Brain pericyte (primary cell): Measurements from ENCODE around the gene CPN1.
A peak's percentile ranks its signal among the peaks of the same experiment; 100 is the strongest.
"Not testable (repeated sequence)": the region's sequence is repeated elsewhere in the genome, so short reads cannot be mapped to it uniquely, and the experiment has no call there.

Source experiments
- DNase-seq: peaks from one replicate; pipeline ENCODE4 v3.0.0-alpha.2; 2012; ENCODE audit warnings: low read depth, low spot score

Gene CPN1

DNA sequence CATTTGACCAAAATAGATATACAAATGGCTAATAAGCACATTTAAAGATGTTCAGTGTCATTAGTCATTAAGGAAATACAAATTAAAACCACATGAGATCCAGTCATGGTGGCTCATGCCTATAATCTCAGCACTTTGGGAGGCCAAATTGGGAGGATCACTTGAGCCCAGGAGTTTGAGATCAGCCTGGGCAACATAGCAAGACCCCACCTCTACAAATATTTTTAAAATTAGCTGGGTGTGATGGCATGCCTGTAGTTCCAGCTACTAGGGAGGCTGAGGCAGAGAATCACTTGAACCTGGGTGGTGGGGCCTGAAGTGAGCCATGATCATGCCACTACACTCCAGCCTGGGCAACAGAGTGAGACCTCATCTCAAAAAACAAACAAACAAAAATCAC is 607 bp upstream of the CPN1 start:
- not testable (repeated sequence) for DNase-seq

DNA sequence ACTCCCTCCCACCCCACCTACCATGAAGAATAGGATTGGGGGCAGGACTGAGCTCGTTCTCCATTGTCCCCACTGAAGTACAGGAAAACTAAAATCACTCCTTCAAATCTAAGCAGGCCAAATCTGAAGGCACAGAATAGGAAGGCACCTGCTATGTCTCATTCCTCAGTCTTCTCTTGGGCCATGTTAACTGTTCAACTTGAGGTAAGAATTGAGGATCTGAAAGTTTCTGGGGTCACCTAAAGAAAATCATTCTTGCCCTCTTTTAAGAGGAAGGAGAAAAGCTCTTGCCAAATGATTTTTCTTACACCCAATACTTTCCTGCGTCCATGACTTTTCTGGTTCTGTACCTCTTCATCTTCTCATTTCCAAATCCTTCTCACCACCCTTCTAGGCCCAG is 4.9 kb downstream of the CPN1 start:
- no peak for DNase-seq

DNA sequence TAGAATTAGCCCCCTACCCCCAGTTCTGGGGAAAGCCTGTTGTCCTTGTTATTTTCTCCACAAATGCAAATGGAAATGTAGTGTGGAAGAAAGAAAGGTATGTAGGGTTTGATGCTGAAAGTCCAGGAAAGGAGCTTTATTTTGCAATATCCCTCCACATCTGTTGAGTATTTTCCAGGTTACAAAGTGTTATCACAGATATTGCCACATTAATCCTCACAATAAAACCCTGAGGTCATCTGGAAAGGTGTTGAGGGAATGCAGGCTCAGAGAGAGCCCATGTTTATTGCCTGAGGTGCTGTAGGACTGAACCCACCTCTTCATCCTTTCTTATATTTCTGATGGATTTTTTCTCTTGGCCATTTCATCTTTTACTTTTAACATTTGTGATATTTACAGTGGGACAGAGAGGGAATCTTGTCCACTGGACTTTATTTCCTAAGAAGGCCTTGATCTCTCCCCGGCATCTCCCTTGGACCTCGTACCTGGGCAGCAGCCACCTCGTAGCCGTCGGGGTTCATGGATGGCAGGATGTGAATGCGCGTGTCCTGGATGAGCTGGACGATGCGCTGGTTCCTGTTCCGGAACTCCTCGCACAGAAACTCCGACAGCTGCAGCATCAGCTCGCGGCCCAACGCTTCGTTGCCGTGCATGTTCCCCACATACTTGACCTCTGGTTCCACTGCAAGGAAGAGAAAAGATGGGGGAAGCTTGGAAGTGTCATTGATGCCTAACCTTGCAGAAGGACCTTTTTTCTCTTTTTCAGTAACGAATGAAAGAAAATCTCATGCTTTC is 6.0 kb downstream of the CPN1 start:
- no peak for DNase-seq

DNA sequence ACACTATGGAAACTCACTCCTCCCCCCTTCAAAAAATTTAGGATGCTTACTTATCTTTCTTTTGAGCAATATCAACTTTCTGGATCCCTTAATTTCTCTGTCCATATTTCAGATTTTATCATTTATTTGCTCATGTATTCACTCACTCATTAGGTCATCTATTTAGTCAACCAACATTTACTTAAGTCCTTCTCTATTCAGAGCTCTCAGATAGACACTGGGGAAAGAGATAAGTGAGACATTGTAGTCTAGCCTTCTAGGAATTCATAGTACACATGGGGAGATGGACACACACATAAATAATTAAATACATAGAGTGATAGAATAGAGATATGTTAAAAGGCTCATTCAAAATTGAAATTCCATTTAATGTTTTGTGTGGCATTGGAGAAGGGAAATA is 9.2 kb downstream of the CPN1 start:
- DNase-seq, result no peak

DNA sequence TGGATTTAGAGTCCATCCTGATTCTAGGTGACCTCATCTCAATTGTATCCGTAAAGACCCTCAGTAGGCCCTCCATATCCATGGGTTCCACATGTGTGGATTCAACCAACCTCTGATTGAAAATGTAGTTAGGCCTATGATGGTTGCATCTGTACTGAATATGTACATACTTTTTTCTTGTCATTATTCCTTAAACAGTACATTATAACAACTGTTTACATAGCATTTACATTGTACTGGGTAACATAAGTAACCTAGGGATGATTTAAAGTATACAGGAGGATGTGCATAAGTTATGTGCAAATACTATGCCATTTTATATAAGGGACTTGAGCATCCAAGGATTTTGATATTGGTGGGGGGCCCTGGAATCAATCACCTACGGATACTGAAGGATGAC is 10.1 kb downstream of the CPN1 start:
- DNase-seq, result no peak

DNA sequence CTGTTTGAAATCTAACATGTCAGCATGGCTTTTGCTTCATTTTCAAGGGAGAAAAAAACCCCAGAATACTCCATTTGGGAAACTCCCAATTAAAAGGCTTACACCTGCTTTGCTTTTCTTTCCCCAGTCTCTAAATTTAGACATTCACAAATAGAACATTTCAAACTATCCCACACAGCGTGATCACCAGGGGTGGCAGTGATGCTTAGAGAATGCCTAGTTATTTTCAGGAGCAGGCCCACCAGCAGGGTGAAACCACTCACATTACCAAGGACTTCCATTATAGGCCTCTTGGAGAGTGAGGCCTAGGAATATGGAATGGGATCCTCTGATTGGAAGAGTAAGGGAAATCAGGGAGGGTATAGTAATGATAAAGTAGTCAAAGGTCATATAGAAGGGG is 14.2 kb downstream of the CPN1 start:
- no peak for DNase-seq

DNA sequence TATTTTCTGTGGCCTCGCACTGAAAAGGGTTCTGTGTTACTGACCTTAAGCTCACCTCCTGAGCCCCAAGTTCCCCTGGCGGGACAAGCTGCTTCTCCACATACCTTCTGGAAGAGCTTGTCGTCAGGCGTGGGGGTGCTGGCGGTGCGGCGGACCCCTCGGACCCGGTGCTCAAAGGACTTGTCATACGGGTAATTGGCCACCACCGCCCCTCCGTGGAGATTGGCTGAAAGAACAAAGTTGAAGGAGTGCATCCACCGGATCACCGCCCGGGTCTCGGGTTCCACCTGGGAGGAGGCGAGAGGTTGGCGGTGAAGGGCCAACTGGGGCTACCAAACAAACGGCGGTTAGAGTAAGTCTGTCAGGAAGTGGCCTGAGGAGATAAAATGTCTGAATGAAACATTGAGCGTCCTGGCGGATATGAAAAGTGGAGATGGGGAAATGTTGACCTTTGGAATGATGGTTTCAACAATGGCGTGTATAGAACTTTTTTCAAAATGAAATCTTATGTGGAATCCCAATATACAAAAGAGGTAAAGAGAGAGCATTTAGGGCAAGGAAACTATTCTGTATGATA is 16.5 kb downstream of the CPN1 start:
- no peak for DNase-seq

DNA sequence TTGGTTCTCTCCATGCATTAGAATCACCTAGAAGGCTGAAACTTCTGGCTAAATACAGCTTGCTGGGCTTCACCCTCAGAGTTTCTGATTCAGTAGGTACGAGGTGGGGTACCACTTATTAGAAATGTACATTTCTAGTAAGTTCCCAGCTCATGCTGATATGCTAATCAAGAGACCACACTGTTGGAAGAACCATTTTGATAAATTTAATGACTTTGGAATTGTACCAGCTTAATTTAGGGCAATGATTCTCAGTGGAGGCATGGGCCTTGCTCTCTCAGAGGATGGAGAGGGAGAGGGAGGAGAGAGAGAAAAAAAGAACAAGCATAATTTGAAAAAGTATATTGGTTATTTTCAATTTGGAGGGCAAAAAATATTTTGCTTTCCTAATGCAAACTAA is 20.3 kb downstream of the CPN1 start:
- no peak for DNase-seq

DNA sequence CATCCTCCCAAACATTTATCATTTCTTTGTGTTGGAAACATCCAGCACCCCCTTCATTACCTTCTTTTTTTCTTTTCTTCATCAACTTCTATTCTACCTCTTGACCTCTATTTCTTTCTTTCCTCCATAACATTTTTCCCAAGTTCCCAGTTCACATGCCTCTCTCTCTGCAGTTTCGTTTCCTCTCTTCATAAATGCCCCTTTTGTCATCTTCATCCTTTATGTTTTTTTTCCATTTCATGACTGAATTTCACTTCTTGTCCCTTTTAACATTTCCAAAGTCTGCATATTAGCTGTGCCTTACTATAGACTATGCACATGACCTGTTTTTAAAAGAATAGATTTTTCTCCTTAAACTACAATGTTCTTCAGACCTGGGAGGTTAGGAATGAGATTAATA is 23.7 kb downstream of the CPN1 start:
- DNase-seq, result no peak

DNA sequence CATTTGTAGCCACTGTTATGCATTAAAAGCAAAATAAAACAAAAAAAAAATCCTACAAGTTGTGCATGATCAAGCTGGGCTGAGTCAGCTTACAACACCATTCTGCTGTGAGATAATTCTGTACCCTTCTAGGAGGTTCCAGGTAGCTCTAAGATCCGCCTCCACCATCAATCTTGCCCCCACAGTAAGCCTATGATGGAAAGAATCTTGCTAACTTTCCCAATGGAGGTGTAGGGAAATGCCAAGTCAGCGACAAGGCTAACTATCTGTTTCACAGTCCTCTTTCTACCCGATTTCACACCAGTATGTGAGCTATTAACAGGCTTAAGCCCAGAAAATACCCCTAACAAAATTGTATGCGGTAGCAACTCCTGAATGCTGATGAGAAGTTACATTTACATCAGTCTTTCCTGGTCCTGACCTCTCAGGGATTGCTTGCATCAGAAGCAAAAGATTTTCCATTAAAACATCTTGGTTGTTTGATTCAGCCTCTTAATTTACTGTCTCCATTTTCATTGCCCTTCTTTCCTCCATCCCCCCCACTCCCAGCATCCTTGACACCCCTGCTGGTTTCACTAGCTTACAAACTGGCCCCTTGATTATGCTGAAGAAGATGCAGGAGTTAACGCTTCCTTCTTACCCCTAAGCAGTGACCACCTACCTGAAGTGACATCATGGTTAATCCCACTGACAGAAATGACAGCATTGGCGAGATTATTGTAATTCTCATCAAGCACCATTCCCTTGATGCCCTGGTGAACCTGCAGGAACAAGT is 27.8 kb downstream of the CPN1 start:
- DNase-seq, result no peak

DNA sequence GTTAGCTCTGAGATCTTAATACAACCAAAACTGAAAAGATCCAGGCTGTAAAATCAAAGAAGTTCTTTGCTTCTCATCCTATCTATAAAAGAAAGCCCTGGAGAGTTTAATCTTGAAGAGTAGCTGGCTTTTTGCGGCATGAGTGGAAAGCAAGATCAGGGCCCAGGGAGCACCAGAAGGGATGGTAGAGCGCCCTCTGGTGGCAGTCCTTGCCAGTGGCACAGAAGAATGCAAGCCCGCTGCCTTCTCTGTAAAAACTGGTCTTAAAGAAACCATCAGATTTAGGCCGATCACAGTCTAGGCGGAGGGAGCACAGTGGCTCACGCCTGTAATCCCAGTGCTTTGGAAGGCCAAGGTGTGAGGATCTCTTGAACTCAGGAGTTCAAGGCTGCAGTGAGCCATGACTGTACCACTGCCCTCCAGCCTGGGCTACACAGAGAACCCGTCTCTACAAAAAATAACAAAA is 35.6 kb downstream of the CPN1 start:
- peak; percentile 63 for DNase-seq

DNA sequence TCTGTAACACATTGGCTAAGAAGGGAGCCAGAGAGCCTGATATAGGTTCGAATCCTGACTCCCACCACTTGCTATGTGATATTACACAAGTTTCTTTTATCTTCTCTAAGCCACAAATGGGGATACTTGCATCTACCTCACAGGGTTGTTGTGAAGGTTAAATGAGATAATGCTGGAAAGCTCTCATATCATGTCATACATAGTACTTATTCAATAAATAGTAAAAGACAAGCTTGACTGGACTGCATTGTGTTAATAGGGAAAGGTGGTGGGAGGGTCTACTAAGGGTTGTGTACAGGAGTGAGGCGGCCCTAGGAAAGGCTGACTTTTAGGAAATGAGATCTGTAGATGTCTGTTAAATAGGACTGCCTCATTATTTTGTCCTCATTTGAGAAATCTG is 36.1 kb downstream of the CPN1 start:
- no peak for DNase-seq

DNA sequence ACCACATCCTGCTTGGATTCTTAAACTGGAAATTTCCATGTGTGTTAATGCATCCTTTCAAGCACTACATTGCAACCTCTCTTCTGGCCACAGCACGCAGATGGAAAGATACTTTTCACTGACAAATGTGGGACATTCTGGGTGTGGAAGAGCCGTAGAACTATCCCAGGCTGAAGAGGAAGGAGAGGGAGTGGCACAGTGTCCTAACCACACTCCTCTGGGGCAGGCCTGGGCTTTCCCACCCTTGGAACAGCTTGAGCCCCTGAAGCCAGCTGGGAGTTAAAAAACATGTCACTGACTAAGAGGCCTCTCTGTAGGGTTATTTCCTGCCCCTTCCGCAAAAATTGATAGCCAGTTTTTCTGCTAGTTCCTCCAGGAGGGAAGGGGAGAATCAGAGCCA is 37.9 kb downstream of the CPN1 start:
- DNase-seq, result no peak

DNA sequence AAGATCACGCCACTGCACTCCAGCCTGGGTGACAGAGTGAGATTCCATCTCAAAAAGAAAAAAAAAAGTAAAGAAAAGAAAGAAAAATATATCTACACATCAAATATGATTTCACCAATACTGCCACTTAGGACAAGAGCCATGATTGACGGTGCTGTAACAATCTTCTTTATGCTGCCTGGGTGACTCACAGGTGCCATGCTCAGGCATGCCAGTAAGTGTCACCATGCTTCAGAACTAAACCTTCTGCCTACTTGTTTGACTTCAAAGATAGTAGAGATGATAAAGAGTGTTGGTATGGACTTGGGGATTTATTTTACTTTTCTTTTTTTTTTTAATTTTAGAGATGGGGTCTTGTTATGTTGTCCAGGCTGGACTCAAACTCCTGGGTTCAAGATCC is 38.3 kb downstream of the CPN1 start:
- no peak for DNase-seq

DNA sequence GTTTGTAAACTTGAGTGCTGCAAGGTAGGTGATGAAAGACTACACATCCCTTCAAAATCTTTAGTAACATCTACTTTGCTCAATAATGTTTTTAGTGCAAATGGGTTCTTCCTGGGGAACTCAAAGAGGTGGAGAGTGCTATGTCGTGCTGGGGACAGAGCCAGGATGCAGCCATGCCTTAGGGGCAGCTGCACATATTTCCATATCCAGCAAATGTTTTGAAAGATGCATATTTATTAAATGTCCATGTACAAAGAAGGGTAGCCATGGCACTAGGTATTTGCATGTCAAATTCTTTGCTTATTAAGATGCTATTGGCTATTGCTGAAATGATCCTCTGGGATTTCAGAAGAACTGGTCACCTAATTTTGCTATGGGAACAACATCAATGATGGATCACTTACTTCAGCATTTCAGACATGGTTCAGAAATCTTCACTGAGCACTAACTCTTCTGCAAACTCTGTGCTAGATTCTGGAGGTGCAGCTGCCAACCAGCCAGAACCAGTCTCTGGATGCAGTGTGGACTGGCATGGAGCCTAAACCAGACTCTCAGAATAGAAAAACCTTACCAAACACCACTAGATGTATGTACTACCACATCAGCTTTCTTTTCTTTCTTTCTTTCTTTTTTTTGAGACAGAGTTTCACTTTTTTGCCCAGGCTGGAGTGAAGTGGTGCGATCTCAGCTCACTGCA is 40.2 kb downstream of the CPN1 start:
- no peak for DNase-seq

DNA sequence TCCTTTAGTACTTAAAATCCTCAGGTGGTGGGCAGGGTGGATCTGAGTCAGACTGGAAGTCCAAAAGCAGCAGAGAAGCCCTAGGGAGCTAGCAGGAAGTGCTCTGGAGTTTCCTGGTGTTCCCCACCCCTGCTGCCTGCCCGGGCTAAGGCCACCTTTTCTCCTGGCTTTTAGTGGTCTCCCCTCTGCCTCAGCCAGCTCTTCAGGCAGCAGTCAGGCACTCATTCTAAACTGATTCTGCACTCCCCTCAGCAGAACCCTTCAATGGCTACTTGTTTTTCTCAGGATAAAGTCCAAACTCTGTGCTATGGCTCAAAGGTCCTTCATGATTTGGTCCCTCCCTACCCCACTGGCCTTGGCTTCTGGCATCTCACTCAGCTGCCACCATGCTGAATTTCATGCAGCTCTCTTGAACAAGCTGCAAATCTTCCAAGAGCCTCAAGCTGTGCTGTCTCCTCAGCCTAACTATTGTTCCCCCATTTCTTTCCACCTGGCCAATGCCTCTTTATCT is 43.1 kb downstream of the CPN1 start:
- DNase-seq, result no peak

DNA sequence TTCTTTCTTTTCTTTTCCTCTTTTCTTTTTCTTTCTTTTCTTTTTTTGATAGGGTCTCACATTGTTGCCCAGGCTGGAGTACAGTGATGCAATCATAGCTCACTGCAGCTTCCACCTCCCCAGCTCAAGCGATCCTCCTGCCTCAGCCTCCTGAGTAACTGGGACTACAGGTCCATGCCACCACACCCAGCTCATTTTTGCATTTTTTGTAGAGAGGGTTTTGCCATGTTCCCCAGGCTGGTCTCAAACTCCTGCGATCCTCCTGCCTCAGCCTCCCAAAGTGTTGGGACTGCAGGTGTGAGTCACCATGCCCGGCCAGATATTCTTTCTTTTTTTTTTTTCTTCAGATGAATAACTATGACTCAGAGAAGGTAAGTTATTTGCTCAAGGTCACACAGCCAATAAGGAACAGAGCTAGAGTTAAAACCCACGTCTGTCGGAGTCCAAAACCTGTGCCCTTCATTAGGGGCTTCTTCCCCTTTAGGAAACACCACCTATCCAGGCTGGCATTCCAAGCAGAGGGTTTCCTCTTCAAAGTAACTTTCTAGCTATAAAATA is 43.8 kb downstream of the CPN1 start:
- no peak for DNase-seq

DNA sequence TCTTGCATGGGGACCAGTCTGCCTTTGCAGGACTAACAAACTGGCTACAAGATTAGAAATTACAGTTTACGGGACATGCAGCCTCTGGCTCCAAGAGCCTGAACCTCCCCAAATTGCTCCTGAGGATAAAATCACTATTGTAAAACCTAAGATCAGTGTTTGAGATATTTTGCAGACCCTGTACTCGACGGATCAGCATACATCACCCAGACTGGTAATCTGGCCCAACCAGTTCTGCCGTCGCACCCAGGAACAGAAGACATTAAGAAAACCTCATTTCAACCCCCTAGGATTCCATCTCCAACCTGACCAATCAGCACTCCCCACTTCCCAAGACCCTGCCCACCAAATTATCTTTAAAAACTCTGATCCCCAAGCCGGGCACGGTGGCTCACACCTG is 44.8 kb downstream of the CPN1 start:
- no peak for DNase-seq

DNA sequence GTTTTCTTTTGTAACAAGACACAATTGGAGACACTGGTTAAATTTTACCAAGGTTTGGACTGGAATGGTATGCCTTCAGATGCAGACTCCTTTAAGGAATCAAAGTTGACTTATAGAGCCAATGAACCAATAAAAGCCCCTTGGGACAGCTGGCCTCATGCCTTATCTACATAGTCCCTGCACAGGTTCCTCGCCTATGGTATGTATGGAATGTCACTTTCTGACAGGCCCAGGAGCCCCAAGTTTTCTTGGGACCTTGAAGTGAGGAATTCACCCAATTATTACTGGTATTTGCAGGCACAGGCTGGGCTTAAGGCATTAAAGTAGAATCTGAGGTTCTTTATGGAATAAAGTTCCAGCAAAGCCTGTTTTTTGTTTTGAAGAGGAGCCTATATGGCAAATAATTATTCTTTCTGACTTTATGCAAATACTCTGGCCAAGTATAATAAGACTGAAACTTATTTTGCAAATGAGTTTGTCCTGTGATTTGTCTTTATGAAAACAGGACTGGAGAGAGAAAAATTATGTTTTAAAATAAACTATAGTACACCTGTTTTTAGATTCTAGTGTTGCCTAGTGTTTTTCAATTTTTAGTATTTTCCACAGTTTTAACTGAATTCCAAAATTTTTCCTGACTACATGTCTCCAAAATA is 47.8 kb downstream of the CPN1 start:
- DNase-seq, result no peak

DNA sequence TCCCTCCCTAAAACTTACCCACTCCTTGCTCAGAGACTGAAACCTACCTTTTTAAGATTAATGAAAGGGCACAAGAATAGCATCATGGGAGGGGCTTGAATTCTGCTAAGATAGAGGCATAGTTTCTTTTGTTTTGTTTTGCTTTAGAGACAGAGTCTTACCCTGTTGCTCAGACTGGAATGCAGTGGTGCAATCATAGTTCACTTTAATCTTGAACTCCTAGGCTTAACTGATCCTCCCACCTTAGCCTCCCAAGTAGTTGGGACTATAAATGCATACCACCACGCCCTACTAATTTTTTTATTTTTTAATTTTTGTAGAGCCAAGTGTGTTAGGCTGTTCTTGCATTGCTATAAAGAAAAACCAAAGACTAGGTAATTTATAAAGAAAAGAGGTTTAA is 54.3 kb downstream of the CPN1 start:
- DNase-seq, result no peak

DNA sequence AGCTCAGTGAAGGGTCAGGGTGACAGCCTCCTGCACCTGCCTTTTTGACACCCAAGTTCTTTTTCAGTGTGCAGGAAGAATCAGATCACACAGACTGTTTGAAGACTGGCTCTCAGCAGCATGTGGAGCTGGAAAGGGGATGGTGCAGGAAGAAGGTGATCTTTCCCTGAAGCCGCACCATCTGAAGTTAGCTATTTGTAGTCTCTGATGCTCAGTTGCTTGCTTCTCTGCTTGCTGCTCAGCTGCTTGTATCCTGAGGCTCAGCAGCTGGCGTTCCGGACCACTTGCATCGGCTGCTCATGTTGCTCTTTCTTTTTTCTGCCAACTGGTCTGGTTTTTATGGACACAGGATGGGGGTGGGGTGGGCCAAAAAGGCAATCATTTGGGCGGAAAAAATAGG is 56.1 kb downstream of the CPN1 start:
- DNase-seq, result no peak
